ENCODE measurements around the gene RPL11. TPM values are rescaled to one million over a fixed set of nuclear protein-coding genes. Genes with fewer than 3 reads are reported as not detected.
A peak's percentile ranks its signal among the peaks of the same experiment; 100 is the strongest.
"Not testable (repeated sequence)": the region's sequence is repeated elsewhere in the genome, so short reads cannot be mapped to it uniquely, and the experiment has no call there.

The RPL11 gene
- 2,017 and 2,289 TPM in 2 replicates for total RNA-seq (2014; rRNA removed; shearing (Covaris generic))
- 1,949 and 2,273 TPM in 2 replicates for polyA plus RNA-seq (2015; cell fraction: cytosol; rRNA removed)
- 729 and 755 TPM in 2 replicates for polyA plus RNA-seq (2015; cell fraction: nucleus; rRNA removed)

GRCh38 chr1:23691499-23692307 is at the start of gene RPL11:
RPL11 (plus strand) TSS chr1:23691806; CDS start chr1:23691824, 18 bp downstream.
- peak; percentile 90 for DNase-seq (ENCODE audit: low read depth)

- no peak for DNase-seq (ENCODE audit: low read depth)
Measured at GRCh38 chr1:23643736-23644554, 47.7 kb upstream of the RPL11 start.

DNA sequence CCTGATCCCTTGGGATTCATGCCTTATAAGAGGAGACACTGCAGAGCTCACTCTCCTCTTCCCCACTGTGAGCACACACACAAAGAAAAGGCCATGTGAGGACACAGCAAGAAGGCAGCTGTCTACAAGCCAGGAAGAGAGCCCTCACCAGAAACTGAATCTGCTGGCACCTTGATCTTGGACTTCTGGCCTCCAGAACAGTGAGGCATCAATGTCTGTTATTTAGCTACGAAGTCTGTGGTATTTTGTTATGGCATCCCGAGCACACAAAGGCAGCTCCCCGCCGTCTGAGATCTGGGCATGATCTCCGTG is 47.1 kb upstream of the RPL11 start:
- no peak for DNase-seq (ENCODE audit: low read depth)

- no peak for DNase-seq (ENCODE audit: low read depth)
Measured at GRCh38 chr1:23645338-23645737, 46.3 kb upstream of the RPL11 start.

GRCh38 chr1:23646091-23646490 is 45.5 kb upstream of the RPL11 start:
- no peak for DNase-seq (ENCODE audit: low read depth)

GRCh38 chr1:23646541-23646940 is 45.1 kb upstream of the RPL11 start:
- DNase-seq (ENCODE audit: low read depth), result no peak

DNA sequence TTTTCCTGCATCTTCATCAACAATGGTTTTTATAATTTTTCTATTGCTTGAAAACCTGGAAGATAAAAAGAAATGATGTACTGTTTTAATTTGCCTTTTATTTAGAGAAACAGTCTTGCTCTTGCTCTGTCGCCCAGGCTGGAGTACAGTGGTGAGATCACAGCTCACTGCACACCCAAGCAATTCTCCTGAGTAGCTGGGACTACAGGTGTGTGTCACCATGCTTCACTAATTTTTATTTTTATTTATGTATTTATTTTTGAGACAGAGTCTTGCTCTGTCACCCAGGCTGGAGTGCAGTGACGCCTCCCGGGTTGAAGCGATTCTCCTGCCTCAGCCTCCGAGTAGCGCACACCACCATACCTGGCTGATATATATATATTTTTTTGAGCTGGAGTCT is 43.0 kb upstream of the RPL11 start:
- DNase-seq (ENCODE audit: low read depth), result no peak

DNA sequence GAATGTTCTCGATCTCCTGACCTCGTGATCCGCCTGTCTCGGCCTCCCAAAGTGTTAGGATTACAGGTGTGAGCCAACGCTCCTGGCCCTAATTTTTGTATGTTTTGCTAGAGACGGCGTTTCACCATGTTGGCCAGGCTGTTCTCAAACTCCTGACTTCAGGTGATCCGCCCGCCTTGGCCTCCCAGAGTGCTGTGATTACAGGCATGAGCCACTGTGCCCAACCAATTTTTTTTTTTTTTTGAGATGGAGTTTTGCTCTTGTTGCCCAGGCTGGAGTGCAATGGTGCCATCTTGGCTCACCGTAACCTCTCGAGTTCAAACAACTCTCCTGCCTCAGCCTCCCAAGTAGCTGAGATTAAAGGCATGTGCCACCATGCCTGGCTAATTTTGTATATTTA is 42.4 kb upstream of the RPL11 start:
- not testable (repeated sequence) for DNase-seq (ENCODE audit: low read depth)

DNA sequence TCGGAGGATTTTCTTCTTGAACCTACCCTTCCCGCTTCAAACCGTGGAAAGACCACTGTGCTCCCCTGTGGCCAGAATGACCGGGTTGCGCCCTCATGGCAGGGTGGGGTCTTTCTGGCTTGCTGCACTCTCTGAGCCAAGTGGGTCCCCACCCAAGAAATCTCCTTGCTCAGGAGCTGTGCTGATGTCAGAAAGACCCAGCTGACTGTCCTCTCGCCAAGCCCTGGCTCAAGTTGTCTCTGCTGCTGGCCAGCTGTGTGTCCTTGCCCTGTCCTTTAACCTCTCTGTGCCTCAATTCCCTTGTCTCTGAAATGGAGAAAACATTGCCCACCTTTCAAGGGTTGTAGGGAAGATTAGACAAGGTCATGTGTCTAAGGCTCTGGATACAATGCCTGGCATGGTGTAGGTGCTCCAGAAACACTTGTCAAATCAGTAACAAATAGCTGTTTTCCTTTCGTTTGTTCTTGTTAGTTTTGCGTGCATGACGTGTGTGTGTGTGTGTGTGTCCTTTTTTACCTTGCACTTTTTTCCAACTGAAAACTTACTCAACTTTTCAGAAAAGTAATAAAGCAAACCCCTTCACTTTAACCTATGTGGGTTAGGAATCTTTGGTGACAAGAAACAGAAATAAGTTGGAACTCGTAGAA is 41.1 kb upstream of the RPL11 start:
- no peak for DNase-seq (ENCODE audit: low read depth)

GRCh38 chr1:23651069-23651808 is 40.4 kb upstream of the RPL11 start:
- no peak for DNase-seq (ENCODE audit: low read depth)

DNA sequence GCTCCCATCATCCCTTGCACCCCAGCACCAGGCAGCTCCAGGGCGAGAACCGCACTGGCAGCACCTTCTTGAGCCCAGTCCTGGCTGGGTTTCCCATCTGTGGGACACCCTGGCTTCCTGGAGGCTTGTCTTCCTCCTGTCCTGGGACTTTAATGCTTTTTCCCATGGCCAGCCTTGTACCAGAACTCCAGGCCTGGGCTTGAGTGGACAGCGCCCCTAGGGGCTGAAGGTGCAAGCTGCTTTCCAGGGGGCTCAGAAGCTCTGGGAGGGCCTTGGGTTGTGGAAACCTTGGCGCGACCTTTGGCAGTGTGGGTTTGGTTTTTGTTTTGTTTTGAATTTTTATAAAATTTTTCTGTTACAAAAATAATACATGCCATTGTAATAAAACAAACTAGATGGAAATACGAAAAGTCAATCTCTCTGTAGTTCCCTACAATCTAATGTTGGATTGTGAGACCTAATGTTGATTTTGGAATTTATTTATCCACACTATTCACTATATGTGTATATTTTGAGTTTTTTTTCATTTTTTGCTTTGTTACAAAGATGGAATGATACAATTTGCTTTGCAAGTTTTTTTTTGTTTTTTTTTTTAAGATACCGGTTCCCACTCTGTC is 33.8 kb upstream of the RPL11 start:
- peak; percentile 40 for DNase-seq (ENCODE audit: low read depth)

DNA sequence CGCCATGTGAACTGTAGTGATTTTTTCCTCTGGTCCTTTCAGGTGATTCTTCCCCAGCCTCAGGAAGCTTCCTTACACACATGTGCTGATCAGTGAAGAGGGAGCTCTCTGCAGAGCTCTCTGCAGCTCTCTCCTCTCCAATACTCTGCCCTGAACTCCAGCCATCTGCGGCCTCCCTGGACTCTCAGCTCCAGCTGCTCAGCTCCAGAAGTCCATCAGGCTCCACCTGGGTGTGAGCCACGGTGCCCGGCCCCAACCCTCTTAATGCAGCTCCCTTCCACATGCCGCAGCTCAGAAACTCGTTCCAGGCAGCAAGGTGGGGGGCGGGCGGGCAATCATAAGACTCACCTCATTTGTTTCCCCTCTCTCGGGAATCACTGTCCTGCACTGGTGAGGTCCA is 30.9 kb upstream of the RPL11 start:
- DNase-seq (ENCODE audit: low read depth), result no peak

GRCh38 chr1:23661887-23662286 is 29.7 kb upstream of the RPL11 start:
- no peak for DNase-seq (ENCODE audit: low read depth)

- peak; percentile 31 for DNase-seq (ENCODE audit: low read depth)
Measured at GRCh38 chr1:23664837-23665795, 26.5 kb upstream of the RPL11 start.

- DNase-seq (ENCODE audit: low read depth), result no peak
Measured at GRCh38 chr1:23667411-23667810, 24.2 kb upstream of the RPL11 start.

GRCh38 chr1:23670709-23671108 is 20.9 kb upstream of the RPL11 start:
- DNase-seq (ENCODE audit: low read depth), result no peak

DNA sequence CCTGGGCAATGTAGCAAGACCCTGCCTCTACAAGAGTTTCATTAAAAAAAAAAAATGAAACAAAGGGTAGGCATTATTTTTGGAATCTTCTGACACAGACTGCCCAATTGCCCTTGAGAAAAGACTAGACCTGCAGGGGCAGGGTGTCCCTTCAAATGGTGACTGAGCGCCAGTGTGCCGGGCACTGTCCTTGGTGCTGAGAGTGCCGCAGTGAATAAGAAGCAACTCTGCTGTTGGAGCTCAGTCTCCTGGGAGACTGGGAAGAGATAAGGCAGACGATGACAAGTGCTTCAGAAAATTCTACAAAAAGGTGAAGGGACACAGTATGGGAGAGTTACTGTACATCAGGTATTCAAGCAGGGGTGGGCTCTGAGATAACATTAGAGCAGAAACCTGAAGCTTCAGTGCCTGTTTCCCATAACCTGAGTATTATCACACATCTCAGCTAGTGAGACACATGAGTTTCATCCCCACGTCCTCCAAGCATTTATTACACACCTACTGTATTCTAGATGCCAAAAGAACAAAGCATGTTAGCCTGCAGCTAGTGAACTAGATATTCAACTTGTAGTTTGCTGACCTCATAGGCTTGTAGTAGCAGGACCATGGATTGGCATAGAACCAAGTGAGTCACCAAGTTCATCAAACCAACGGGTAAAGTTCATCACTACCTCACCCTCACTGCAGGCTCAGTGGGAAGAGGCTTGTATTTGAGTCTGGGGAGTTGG is 18.4 kb upstream of the RPL11 start:
- peak; percentile 64 for DNase-seq (ENCODE audit: low read depth)

DNA sequence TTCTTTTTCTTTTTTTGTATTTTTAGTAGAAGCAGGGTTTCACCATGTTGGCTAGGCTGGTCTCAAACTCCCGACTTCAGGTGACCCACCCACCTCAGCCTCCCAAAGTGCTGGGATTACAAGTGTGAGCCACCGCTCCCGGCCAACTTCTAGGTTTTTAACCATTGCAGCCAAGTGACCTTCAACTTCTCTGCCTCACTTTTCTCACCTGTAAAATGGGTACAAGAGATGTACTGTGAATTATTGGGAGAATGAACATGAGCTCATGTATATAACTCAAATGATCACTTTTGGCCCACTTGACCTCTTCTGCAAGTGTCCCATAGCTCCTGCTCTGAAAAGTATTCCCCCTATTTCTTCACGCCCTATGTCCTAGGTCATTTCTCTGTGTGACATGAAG is 11.8 kb upstream of the RPL11 start:
- DNase-seq (ENCODE audit: low read depth), result no peak

- DNase-seq (ENCODE audit: low read depth), result no peak
Measured at GRCh38 chr1:23682946-23683345, 8.7 kb upstream of the RPL11 start.
